ENCODE results near the gene VLDLR.
"Not testable (repeated sequence)": the region's sequence is repeated elsewhere in the genome, so short reads cannot be mapped to it uniquely, and the experiment has no call there.

VLDLR gene

DNA sequence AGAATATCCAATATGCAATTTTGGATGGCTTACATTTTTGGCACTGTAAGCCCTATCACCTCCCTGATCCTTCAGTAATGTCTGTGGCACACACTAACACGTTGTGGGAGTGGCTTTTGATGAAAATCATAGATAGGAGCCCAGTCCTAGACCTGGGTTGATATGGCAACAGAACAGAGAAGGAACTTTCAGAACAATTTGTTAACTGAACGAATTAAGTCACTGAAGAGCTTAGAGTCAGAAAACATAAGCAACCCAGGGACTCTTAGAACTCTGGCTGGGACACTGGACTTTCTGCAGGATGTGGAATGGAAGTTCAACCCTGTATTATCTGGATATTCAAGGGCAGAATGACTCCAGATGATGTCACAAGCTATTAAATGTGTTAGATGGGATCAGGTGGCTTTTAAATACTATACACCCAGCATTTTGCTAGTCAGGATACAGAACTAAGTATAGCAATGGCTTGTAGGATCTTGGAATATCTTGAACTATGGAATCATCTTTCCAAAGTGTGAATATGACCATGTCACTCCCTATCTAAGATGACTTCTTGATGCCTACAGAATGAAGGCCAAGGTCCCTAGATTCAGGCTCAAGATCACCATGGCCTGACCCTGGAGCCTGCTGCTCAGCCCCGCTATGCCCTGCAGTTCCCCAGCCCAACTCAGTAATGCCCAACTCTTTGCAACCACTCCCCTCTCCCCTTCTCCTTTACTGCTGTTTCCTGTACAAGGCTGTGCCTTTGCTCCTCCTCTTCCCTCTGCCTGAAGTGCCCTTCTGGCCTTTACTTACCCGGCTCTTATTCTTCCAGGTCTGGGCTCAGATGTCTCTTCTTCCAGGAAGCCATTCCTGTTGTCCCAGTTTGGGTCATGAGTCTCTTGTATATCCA, 42.8 kb downstream of the VLDLR start:
- no peak for DNase-seq

DNA sequence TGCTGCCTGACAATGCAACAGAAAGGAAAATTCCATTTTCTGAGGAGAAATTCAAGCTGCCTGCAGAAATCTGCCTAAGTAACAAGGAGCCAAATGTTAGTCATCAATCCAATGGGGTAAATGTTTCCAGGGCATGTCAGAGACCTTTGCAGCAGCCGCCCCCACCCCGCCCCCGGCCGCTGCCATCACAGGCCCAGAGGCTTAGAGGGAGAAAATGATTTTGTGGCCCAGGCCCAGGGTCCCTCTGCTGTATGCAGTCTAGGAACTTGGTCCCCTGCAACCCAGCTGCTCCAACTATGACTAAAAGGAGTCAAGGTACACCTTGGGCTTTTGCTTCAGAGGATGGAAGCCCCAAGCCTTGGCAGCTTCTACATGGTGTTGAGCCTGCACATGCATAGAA, 45.0 kb downstream of the VLDLR start:
- no peak for DNase-seq

DNA sequence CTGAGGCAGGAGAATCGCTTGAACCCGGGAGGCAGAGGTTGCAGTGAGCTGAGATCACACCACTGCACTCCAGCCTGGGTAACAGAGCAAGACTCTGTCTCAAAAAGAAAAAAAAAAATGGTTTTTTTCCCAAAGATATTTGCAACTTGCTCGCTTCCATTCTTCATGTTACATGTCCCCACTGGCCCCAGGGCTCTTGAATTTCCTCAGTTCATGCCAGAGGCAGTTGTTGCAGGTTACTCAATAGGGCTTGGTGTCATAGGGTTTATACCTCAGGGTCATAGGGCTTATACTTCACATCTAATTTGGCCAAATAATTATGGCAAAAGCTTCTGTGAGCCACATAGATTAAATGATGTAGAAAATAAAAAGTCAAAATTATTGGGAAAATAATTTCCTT, 51.6 kb downstream of the VLDLR start:
- DNase-seq: no peak

DNA sequence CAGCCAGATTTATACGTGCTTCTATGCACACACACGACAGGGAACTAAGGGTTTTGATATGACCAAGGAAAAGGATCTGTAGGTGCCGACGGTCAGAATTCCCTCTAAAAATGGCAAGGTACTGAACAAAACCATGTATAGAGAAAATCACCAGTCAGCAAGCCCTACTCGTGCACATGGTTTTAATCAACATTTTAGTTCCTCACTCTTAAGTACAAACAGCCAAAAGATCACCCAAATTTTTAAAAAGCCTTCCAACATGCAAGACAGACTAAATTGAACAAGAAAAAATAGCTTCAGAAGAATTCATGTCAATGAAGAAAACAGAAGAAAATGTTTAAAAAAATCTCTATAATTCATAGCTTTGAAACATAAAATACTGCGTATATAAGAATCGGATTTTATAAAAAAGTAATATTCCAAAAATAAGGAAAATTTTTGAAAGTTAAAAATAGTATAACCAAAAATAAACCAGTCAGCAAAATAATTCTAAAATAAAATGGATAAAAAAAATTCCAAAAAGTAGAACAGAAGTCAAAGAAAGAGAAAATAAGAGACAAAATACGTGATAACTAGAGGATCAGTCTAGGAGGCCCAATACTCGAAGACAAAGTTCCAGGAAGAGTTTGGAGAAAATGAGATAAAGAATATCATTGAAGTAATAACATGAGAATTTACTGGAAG, 52.7 kb downstream of the VLDLR start:
- DNase-seq: no peak

DNA sequence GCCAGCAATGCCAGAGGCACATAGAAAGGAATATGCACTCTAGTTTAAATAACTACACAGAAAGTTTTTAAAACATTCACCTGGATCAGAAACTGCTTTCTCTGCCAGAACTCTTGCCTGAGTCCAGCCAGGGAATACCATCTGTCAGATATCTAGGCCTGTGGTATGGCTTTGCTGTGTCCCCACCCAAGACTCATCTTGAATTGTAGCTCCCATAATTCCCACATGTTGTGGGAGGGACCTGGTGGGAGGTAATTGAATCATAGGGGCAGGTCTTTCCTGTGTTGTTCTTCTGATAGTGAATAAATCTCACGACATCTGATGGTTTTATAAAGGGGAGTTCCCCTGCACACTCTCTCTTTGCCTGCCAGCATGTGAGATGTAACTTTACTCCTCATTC, 54.2 kb downstream of the VLDLR start:
- DNase-seq: no peak

DNA sequence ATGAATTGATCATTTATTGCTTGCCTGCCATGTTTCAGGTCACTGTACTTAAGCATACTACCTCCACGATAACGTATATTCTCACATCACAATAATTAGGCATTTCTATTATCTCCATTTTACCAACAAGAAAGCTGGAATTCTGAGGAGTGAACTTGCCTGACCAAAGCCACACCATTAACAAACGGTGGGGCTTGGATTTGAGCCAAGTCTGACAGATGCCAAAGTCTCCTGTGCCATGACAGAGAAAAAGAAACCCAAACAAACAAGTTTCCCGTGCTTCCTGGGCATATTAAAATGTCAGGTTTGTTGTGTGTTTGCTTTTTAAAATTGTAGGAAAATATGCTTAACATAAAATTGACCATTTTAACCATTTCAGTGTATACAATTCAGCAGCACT, 54.9 kb downstream of the VLDLR start:
- DNase-seq: peak; percentile 21

DNA sequence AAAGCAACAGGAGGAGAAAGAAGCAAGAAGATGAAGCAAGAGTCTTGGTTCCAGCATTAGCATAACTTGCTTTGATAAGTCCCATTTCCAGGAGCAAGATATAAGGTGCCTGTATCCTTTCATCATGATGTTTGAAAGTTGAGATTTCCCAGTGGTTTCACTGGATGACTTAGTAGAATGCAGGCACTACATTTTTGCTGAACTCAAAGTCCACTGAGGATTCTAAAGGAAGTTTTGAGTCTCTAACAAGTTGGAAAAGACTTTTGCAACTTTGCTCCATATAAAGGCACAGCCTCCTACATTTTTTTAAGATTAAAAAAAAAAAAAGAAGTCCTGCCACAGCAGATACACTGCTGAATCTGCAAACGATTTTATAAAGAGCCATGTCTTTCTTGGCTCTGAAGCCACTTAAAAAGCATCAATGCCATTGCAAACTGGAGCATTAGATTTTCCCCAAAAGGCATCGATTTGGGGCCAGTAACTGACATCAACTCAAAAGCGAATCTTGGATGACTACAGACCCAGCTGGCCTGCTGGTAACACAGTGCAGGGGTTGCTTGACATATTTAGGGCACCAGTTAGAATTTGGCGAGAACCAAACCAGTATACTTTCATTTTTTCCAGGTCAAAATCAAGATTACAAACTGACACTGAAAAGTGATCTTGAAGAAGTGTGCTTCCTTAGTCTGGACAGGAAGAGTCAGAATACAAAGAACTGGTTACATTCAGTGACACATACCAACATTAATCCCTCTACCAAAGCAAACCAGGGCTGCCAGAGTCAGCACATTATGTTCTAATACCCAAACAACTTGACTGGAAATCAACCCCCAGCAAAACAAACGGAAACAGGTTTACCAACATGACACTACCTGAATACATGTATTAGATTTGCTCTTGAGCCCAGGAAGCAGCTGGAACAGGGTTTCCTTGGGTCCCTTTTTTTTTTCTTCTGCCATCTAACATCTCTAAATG, 56.6 kb downstream of the VLDLR start:
- DNase-seq: no peak

DNA sequence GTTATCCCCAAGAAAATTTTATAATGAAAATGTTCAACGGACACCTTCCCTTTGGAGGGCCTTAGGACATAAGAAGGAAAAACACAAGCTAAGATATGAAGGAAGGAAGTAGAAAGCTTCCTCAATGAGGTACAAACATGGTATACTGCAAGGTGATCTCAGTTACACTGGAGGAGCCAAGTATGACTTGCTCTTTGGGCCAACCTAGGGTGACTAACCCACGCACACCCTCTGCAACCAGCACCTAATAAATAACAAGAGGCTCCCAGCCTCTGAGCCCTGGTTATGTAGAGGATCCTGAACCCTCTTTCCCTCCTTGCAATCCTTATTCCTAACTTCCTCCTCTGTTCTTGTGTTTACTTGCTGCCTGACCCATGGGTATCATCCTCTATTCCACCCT, 57.4 kb downstream of the VLDLR start:
- no peak for DNase-seq

DNA sequence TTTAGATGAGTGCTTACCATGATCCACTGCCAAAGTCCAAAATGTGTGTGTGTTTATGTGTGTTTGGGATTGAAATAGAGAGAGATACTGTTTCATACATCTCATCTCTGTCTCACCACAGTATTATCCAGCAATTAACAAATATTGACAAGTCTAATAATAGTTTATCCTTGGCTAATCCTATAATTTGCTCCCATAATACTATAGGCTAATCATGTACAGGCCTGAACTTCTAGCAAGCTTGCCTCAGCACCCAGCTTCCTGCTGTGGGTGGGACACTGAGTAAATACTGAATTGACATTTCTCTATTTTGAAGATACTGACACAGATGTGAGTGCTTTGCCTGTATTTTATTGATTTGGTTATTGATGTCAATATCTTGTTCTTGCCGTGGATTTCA, 60.4 kb downstream of the VLDLR start:
- no peak for DNase-seq

DNA sequence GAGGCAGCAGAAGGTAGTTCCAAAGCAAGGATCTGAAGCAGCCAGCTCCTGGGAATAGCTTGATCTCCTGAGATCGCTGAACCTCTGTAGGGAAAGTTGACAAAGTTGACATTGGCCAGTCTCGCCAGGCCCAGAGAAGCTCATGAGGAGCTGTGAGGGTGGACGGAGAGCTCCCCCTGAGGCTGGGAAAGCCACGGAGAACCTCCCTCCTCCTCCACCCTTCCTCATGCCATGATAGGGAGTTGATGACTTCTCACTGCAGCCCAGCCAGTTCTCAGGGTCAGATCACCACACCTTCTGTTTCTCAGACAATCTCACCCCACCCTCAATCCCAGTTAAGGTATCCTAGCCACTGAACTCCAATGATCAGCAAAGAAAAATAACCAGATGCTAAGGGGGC, 65.3 kb downstream of the VLDLR start:
- no peak for DNase-seq

DNA sequence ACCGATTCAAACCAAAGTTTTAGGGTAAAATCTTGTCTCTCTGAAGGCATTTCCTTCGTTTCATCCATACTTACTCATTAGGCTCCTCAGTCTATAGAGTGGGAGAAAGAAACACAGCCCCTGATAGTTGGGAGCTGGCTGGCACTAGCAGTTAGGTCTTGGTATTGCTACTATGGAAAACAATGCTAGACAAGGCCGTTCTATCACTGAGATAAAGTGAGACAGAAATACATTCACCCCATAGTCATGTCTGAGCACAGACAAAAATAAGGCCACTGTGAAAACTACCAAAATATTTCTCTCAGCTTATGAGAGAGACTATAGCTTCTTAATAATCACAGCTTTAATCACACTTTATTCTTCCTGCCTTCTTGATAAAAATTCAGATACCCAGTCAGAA, 67.0 kb downstream of the VLDLR start:
- no peak for DNase-seq

DNA sequence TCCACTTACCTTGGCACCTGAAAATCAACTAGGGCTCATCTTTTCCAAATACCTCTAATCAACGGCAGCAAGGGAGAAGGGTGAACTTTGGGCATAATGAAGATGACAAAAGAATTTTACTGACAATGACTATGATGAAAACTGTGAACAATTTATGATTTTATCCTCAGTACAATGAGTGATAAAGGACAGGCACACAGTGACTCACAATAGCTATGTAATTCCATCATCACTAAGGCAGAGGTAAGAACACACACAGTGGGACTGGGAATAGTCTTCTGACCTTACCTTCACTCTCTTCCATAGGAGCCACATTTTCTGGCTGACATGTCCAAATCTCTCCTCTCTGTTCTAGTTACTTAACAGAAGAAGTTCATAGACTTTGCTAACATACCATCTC, 69.6 kb downstream of the VLDLR start:
- DNase-seq: no peak

DNA sequence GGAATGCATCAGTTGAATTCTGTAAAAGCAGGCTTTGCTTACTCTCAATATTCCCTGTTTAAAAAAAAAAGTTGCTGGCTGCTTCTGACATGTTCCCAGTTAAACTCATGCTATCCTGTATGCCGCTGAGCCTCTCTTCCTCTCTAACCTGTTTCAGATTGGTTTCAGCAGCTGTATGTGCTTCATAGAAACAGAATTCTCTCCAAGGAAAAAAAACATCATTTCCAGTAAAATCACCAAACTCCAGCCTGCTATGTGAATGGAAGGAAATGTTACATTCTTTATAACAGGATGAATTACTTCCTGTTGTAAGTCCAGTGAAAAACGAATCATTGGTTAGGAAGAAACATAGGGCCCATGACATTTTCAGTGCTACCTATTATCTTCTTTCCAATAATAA, 70.0 kb downstream of the VLDLR start:
- no peak for DNase-seq

DNA sequence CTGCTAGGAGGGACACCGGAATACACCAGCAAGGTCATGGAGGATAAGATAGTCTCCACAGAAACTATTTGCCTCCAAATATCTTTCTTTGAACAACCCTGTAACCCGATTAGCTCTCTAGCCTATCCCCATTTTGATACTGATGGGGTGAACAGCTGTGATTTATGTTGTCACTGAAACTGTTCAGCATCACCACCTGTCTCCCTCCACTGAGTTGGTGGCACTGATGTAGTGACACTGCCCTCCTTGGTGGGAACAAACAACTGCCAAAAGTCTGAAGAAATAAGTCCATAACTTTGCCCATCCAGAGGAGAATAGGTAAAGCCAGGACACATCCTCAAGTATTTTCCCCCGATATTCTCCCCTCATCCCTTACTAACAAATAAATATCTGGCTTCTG, 71.5 kb downstream of the VLDLR start:
- DNase-seq: no peak

DNA sequence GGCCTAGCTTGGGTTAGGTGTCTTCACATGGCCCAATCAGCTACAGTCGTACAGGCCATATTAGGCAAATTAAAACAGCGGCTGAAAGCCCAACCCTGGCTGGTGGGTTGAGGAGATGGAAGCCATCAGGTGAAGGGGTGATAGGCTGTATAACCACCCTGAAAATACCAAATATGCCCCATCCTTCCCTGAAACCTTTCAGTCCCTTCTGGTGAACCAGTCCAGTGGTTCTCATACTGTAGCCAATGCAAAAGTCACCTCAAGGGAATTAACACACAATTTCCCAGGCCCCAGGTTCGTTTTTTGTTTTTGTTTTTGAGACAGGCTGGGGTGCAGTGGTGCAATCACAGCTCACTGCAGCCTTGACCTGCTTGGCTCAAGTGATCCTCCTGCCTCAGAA, 75.9 kb downstream of the VLDLR start:
- DNase-seq: no peak

DNA sequence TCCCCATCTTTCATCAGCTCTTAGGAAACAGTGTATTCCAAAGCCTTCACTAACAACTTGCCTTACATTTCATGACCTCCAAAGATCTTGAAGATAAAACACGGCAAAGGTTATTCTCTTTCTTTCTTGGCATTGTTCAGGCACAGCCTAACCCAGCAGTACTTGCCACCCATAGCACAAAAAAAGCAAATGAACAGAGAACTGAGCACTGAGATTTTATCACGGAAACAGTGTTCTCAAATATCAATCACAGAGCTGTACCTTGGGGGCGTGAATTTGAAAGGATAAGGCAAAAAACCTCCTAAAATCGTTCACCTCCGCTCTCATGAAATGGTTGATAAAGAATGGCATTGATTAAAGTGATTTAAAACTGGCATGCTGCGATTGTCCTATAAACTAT, 78.8 kb downstream of the VLDLR start:
- DNase-seq: no peak

DNA sequence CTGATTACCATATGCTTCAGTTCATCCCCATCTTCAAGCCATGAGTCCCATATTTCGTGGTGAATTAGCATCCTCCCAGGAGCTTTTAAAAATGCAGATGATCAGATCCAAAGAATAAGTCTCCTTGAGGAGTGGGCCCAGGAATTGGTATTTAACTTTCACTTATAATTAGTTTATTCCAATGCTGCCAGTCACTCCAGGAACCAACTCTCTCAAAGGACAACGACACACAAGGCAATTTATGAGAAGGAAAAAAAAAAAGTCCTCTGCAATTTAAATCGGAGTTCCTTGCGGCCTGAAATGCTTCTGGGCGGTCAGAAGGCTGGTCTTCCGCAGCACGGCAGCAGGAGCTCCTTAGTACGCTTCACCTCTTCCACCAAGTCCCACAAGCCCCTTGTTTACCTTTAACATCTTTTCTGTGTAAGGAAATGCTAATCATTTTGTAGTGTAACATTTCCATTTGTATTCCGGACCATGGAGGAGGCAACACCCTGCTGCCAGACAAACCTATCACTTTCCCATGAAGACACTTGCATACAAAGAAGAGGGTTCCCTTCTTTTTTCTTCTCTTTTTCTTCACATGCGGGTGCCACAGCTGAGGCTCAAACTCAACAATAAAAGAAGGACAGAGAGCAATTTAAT, 79.4 kb downstream of the VLDLR start:
- no peak for DNase-seq

DNA sequence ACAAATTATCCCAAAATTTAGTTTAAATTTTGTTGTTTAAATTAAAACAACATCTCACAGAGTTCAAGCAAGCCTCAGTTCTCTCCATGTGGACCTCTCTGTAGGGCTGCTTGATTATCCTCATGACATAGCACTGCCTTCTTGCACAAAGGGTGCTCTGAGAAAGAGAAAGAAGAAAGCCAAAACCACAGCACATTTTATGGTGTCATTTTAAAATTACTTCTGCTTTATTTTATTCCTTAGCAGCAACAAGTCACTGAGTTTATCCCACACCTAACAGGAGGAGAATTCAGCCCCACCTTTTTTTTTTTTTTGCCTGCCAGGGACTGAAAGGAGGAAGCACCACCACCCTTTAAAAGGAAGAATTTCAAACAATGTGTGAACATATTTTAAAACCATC, 82.9 kb downstream of the VLDLR start:
- DNase-seq: no peak

DNA sequence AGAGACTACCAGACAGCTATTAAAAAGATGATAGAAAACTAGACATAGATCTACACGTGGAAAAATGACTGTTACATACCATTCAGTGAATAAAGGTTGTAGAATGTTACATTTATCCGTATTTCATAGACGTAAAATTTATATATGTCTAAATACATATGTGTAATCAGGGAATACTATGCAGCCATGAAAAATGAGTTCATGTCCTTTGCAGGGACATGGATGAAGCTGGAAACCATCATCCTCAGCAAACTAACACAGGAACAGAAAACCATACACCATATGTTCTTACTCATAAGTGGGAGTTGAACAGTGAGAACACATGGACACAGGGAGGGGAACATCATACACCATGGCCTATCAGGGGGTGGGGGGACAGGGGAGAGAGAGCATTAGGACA, 85.7 kb downstream of the VLDLR start:
- DNase-seq: not testable (repeated sequence)
